WI38 (cell line): ENCODE measurements around the gene ZMIZ1.

ENCODE experiments used
- H3K4me3 ChIP-seq: 2 replicates; pipeline ENCODE4 v1.5.1; 2011; ENCODE audit warnings: low read depth, mild to moderate bottlenecking, control low read depth, low read length
- TF ChIP-seq, protein P1 (sequence below): IDR thresholded peaks from 2 replicates; pipeline ENCODE4 v1.5.1; 2012; ENCODE audit warnings: low read depth, mild to moderate bottlenecking, control low read depth, low read length

Gene ZMIZ1

DNA sequence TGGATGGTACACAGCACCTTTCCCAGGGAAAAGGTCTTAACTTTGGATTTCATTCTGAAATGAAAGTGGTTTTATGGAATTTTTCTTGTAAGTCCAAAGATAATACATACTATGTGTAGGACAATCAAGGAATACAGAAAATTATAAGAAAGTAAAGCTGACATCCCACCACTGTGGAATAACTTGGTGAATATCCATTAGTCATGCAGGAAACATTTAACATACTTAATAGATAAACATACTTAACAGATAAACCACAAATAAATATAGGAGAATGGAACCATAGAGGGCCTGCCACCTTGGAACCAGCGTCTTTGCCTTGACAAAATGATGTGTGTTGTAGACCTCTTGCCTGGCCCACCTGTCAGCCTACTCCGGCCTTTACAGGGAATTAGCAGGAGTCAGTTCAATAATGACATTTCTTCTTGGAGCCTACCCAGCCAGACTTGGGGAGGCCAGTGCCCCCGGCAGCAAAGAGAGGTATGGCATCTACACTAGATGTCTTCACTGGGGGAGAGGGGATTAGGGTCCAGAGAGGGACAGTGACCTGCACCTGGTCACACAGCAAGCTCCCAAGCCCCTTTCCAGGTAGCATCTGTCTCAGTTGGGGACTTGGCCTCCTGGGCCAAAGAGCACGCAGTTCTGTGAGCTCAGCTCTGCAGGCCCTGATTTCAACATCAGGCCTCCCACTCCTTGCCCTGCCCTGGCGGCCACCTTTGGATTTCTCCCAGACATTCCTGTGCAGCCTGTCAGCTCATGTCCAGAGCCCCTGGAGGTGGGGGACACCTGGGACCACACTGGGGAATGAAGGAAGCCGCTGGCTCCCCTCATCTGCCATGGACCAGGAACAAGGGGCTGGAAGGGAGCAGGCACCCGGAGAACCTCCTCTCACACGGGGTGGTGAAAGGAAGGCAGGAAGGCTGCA is 165.9 kb downstream of the ZMIZ1 start:
- TF ChIP-seq, protein P1, sequence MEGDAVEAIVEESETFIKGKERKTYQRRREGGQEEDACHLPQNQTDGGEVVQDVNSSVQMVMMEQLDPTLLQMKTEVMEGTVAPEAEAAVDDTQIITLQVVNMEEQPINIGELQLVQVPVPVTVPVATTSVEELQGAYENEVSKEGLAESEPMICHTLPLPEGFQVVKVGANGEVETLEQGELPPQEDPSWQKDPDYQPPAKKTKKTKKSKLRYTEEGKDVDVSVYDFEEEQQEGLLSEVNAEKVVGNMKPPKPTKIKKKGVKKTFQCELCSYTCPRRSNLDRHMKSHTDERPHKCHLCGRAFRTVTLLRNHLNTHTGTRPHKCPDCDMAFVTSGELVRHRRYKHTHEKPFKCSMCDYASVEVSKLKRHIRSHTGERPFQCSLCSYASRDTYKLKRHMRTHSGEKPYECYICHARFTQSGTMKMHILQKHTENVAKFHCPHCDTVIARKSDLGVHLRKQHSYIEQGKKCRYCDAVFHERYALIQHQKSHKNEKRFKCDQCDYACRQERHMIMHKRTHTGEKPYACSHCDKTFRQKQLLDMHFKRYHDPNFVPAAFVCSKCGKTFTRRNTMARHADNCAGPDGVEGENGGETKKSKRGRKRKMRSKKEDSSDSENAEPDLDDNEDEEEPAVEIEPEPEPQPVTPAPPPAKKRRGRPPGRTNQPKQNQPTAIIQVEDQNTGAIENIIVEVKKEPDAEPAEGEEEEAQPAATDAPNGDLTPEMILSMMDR: no peak
- no peak overlapping the region for H3K4me3 ChIP-seq

DNA sequence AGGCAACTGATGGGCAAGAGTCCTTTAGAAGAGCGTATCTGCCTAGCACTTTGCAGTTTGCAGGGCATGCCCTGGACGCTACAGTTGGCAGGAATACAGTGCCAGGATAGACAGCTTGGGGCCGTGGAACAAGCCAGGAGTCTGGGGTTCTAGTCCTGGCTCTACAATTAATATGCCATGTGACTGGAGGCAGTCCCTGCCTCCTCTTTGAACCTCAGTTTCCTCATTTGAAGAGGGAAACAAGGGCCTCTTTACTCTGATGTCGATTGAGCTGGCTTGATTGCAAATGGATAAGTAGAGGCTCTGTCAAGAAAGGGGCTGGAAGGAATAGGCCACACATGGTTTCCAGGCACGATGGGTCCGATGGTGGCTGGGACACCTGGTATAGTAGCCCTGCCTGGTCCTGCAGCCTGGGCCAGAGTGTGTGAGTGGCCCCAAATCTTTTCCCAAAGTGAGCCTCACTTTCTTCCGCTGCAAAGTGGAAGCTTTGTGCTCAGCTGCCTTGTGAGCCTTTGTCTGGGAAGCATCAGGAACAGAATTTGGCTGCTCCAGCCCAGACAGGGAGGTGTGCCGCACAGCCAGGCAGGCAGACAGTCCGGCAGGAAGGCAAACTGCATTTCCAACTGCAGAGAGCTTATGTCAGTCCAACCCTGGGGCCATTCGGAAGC is 167.1 kb downstream of the ZMIZ1 start:
- TF ChIP-seq, protein P1: no peak
- no peak overlapping the region for H3K4me3 ChIP-seq

DNA sequence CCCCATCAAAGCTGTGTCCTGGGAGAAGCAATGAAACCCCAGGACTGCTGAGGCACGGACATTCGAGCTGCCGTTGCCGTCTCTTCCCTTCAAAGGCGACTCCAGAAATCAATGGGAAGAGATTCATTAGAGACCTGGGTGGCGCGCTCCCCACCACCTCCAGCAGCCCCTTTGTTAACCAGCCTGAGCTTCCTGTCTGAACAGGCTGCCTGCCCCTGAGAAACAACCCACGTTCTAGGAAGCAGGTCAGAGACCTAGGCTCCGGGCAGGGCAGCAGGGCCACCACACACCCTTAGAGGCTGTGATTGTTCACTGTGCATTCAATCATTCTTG is 167.6 kb downstream of the ZMIZ1 start:
- TF ChIP-seq, protein P1: no peak

DNA sequence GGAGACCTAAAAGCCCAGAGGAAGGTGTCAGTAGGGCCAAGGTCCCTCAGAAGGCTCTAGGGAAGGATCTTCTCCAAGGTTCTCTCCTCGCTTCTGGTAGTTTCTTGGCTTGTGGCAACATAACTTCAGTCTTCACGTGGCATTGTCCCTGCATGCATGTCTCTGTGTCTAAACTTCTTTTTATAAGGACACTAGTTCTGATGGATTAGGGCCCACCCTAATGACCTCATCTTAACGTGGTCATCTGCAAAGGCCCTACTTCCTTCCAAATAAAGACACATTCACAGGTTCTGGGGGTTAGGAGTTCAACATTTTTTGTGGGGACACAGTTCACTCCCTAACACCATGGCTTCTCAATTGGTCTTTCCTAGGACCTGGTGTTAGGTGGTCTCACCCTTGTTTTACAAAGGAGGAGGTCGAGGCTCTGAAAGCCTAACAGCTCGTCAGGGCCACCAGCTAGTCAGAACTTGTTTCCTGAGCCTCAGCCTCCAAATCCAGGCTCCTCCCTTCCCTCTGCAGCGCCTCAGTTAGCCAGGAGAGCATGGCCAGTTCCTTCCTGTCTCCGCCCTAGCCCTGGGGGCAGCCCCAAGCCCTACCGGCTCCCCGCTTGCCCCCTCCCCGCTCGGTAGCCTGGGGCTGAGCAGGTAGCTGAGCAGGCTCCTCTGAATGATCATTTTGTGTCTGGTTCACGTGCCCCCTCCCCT is 168.8 kb downstream of the ZMIZ1 start:
- no peak overlapping the region for H3K4me3 ChIP-seq
- TF ChIP-seq, protein P1: no peak

More for the DNA sequence above, 167.6 kb downstream of the ZMIZ1 start:
- H3K4me3 ChIP-seq: no peak overlapping the region

DNA sequence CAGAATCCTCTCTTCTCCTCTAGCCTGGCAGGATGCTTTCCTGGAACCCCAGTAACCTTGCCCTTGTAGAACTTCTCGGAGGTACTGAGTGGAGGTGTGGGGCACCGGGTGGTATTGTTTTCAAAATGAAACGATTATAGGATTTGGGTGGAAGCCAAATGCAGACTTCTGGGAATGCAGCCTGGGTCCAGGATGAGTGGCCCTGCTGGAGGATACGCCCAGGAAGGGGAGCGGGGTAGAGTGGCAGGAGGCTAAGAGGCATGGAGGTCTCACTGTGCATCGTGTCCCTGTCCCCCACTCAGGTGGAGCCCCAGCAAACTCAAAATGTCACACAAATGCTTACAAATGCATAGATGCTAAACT is 169.4 kb downstream of the ZMIZ1 start:
- TF ChIP-seq, protein P1: no peak
- H3K4me3 ChIP-seq: no peak overlapping the region

DNA sequence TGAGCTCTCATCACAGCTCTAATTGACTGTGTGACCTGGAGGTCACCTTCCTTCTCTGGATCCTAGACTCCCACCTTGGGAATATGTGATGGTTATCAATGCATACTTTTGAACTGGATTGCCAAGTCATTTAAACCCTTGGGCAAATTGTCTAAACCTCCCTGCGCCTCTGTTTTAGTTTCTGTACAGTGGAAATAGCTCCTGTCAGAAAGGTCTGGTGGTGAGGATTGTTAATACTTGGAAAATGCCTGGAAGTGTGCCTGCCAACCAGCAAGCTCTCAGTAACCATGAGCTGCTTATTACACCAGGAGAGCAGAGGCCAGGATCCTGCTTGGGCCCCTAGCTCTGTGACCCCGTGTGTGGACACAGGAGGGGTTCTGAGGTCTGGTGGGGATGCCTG is 169.8 kb downstream of the ZMIZ1 start:
- TF ChIP-seq, protein P1: no peak
- no peak overlapping the region for H3K4me3 ChIP-seq

DNA sequence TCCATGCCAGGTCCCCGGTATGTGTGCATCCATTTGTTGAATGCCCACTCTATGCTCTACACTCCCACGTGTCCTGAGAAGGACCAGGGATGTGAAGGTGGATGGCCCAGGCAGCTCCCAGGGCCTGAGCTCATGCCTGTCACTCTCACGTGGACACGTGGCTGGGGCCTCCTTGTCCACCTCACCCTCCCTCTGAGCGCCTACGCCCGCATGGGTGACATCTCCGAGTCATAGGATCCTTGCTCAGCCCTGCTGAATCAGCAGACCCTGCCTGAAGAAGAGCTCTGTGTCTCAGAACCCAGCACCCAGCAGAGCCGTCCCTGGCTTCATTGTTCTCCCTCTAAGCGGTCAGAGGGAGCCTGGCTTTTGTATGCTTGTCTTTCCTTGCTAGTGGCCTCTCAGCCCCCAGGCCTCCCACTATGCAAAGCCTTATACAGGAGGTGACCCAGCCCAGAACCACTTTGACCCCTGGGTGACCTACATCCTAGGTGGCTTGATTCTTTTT is 170.6 kb downstream of the ZMIZ1 start:
- no peak overlapping the region for H3K4me3 ChIP-seq
- TF ChIP-seq, protein P1: no peak
